Measurements from ENCODE around the gene VARS1. TPM values are rescaled to one million over a fixed set of nuclear protein-coding genes. Genes with fewer than 3 reads are reported as not detected.

Gene VARS1
- total RNA-seq, result 78.5 and 88.8 TPM in 2 replicates

GRCh38 chr6:31795616-31796298 lies at the start of gene VARS1:
Gene VARS1, minus strand, starts transcription at chr6:31795752. Its CDS starts 535 bp downstream, at chr6:31795217.

GRCh38 chr6:31827286-31828079 lies 31.9 kb upstream of the VARS1 start, which contains the start of gene HSPA1B:
Gene HSPA1B, plus strand, starts transcription at chr6:31827738. Its CDS starts 213 bp downstream, at chr6:31827951.

GRCh38 chr6:31815025-31815838 lies 19.7 kb upstream of the VARS1 start, which contains the start of the genes HSPA1A and HSPA1L:
Gene HSPA1A, plus strand, starts transcription at chr6:31815543. Its CDS starts 214 bp downstream, at chr6:31815757.
Gene HSPA1L, minus strand, starts transcription at chr6:31815283. Its CDS starts 3,311 bp downstream, at chr6:31811972.

GRCh38 chr6:31806470-31807272 lies 11.1 kb upstream of the VARS1 start, which contains the start of gene LSM2:
Gene LSM2, minus strand, starts transcription at chr6:31806966. Its CDS starts 209 bp downstream, at chr6:31806757.

GRCh38 chr6:31776989-31777666 lies 18.4 kb downstream of the VARS1 start, which contains the start of gene VWA7:
Gene VWA7, minus strand, starts transcription at chr6:31777328. Its CDS starts 549 bp downstream, at chr6:31776779.

GRCh38 chr6:31762356-31762755 lies 33.2 kb downstream of the VARS1 start, which contains the start of gene SAPCD1:
Gene SAPCD1, plus strand, starts transcription at chr6:31762656. Its CDS starts 399 bp downstream, at chr6:31763055.

Small RNA genes lying within 50 kb of the gene (small RNA-seq; reads per million reads assigned to genes)
- not detected for gene MSH5-SAPCD1
- gene RF00019, result not detected
- gene RNU6-850P, result not detected
- not detected for gene SAPCD1
- 16.0 reads per million, percentile 97 among the genes with 10 or more reads in this experiment for gene SNORD48
- gene SNORD52, result not detected

Other genes starting within 250 kb of the VARS1 start
- 0.33 and 1.2 TPM in 2 replicates for gene ATP6V1G2, start 249.1 kb downstream of the VARS1 start, total RNA-seq
- 24.1 and 36.9 TPM in 2 replicates for gene NFKBIL1, start 248.1 kb downstream of the VARS1 start, total RNA-seq
- not detected in 2 replicates for gene LTA, start 223.5 kb downstream of the VARS1 start, total RNA-seq
- gene TNF, start 220.2 kb downstream of the VARS1 start, total RNA-seq, result not detected in 2 replicates
- 3.9 and 4.7 TPM in 2 replicates for gene LTB, start 213.3 kb downstream of the VARS1 start, total RNA-seq
- gene LST1, start 209.5 kb downstream of the VARS1 start, total RNA-seq, result 0.48 TPM in 1 of 2 replicates, not detected in the other
- gene NCR3, start 202.7 kb downstream of the VARS1 start, total RNA-seq, result not detected in 2 replicates
- gene AIF1, start 180.5 kb downstream of the VARS1 start, total RNA-seq, result not detected in 2 replicates
- gene PRRC2A, start 175.0 kb downstream of the VARS1 start, total RNA-seq, result 91.2 and 102 TPM in 2 replicates
- 239 and 265 TPM in 2 replicates for gene BAG6, start 143.1 kb downstream of the VARS1 start, total RNA-seq
- 0.29 and 0.65 TPM in 2 replicates for gene APOM, start 139.9 kb downstream of the VARS1 start, total RNA-seq
- 20.6 and 21.4 TPM in 2 replicates for gene C6orf47, start 135.0 kb downstream of the VARS1 start, total RNA-seq
- 15.1 and 17.3 TPM in 2 replicates for gene GPANK1, start 130.8 kb downstream of the VARS1 start, total RNA-seq
- 205 and 210 TPM in 2 replicates for gene CSNK2B, start 129.7 kb downstream of the VARS1 start, total RNA-seq
- gene LY6G5B, start 125.8 kb downstream of the VARS1 start, total RNA-seq, result 4.2 and 6.1 TPM in 2 replicates
- 1.3 and 2.4 TPM in 2 replicates for gene LY6G5C, start 114.7 kb downstream of the VARS1 start, total RNA-seq
- gene ABHD16A, start 92.4 kb downstream of the VARS1 start, total RNA-seq, result 37.9 and 40.5 TPM in 2 replicates
- not detected in 2 replicates for gene LY6G6F, start 88.9 kb downstream of the VARS1 start, total RNA-seq
- not detected in 2 replicates for gene LY6G6D, start 80.4 kb downstream of the VARS1 start, total RNA-seq
- gene LY6G6C, start 74.0 kb downstream of the VARS1 start, total RNA-seq, result not detected in 2 replicates
- gene MPIG6B, start 72.4 kb downstream of the VARS1 start, total RNA-seq, result not detected in 2 replicates
- gene DDAH2, start 66.5 kb downstream of the VARS1 start, total RNA-seq, result 87.2 and 113 TPM in 2 replicates
- gene CLIC1, start 59.2 kb downstream of the VARS1 start, total RNA-seq, result 800 and 906 TPM in 2 replicates
- 12.7 and 18.8 TPM in 2 replicates for gene MSH5, start 55.7 kb downstream of the VARS1 start, total RNA-seq
- gene SAPCD1, start 33.1 kb downstream of the VARS1 start, total RNA-seq, result 2.1 TPM in 1 of 2 replicates, not detected in the other
- gene VWA7, start 18.4 kb downstream of the VARS1 start, total RNA-seq, result 0.10 and 0.65 TPM in 2 replicates
- 42.8 and 45.1 TPM in 2 replicates for gene LSM2, start 11.2 kb upstream of the VARS1 start, total RNA-seq
- gene HSPA1L, start 19.5 kb upstream of the VARS1 start, total RNA-seq, result 0.98 and 1.1 TPM in 2 replicates
- gene HSPA1A, start 19.8 kb upstream of the VARS1 start, total RNA-seq, result 53.3 and 53.9 TPM in 2 replicates
- gene HSPA1B, start 32.0 kb upstream of the VARS1 start, total RNA-seq, result 37.2 and 55.5 TPM in 2 replicates
- 53.2 and 55.9 TPM in 2 replicates for gene NEU1, start 67.1 kb upstream of the VARS1 start, total RNA-seq
- gene SLC44A4, start 83.2 kb upstream of the VARS1 start, total RNA-seq, result under 0.01 and 0.29 TPM in 2 replicates
- 37.7 and 51.6 TPM in 2 replicates for gene EHMT2, start 101.9 kb upstream of the VARS1 start, total RNA-seq
- gene ZBTB12, start 106.3 kb upstream of the VARS1 start, total RNA-seq, result 1.5 and 2.6 TPM in 2 replicates
- gene C2, start 132.0 kb upstream of the VARS1 start, total RNA-seq, result 0.65 TPM in 1 of 2 replicates, not detected in the other
- 0.98 and 1.2 TPM in 2 replicates for gene CFB, start 150.3 kb upstream of the VARS1 start, total RNA-seq
- 94.7 and 131 TPM in 2 replicates for gene NELFE, start 163.2 kb upstream of the VARS1 start, total RNA-seq
- 49.4 and 58.1 TPM in 2 replicates for gene SKIC2, start 163.4 kb upstream of the VARS1 start, total RNA-seq
- gene DXO, start 176.4 kb upstream of the VARS1 start, total RNA-seq, result 13.1 and 15.2 TPM in 2 replicates
- 0.96 and 3.3 TPM in 2 replicates for gene C4A, start 186.3 kb upstream of the VARS1 start, total RNA-seq
- gene C4B, start 219.0 kb upstream of the VARS1 start, total RNA-seq, result 0.33 and 0.76 TPM in 2 replicates
- gene CYP21A2, start 242.7 kb upstream of the VARS1 start, total RNA-seq, result under 0.01 TPM in 1 of 2 replicates, not detected in the other